OCI-LY7 (cell line): Measurements from ENCODE around the gene BRI3.

Experiments used
- EZH2phosphoT487 ChIP-seq: fragments of 200-600 bp; sonication (generic); IDR thresholded peaks from 2 replicates; pipeline ENCODE4 v1.6.1; 2018; ENCODE audit warnings: low read depth, borderline replicate concordance, mild to moderate bottlenecking, mixed run types, antibody characterized with exemption, low read length, moderate library complexity, mixed read lengths
- TF ChIP-seq, protein P1 (sequence below): fragments of 200-600 bp; sonication (generic); conservative IDR thresholded peaks from 2 replicates; pipeline ENCODE4 v1.5.1; 2014; ENCODE audit warnings: mild to moderate bottlenecking, antibody characterized with exemption, low read length, moderate library complexity, mixed read lengths

DNA sequence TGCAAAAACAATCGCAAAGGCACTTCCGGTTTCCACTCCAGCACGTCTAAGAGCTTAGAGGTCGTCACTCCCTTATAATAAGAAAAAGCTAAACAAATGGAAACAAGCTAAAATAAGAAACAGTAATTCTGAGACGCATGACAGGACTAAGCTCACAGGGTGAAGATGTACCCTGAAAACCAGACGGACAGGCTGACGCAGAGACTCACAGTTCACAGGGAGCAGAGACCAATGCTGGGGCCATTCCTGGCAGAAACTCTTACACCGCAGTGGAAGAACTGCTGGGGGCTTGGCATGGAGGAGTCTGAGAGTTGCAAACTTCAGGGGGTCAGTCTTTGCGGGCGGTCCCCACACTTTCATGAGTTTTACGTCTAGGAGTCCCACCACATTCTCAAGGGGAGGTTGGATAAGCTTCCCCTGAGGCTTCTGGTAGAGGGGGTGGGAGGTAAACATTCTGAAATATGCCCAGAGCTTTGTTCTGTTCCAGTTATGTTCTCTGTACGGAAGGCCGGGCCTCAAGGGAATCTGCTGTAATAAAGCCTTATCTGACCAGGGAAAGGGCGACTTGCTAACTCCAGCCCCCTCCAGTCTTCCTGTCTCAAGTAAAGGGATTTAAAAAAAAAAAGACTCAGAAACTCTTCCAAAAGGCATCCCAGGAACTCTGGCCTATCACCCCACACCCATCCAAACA is 47.8 kb downstream of the BRI3 start:
- TF ChIP-seq, protein P1, sequence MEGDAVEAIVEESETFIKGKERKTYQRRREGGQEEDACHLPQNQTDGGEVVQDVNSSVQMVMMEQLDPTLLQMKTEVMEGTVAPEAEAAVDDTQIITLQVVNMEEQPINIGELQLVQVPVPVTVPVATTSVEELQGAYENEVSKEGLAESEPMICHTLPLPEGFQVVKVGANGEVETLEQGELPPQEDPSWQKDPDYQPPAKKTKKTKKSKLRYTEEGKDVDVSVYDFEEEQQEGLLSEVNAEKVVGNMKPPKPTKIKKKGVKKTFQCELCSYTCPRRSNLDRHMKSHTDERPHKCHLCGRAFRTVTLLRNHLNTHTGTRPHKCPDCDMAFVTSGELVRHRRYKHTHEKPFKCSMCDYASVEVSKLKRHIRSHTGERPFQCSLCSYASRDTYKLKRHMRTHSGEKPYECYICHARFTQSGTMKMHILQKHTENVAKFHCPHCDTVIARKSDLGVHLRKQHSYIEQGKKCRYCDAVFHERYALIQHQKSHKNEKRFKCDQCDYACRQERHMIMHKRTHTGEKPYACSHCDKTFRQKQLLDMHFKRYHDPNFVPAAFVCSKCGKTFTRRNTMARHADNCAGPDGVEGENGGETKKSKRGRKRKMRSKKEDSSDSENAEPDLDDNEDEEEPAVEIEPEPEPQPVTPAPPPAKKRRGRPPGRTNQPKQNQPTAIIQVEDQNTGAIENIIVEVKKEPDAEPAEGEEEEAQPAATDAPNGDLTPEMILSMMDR: no peak
- TF ChIP-seq EZH2phosphoT487: no peak
